Activated CD4-positive, alpha-beta T cell treated with anti-CD3 and anti-CD28 coated beads, Interleukin-2, amount 50 U/mL, for 16 hours (primary cell): ENCODE results near the gene SURF1.

Experiments used
- DNase-seq: peaks from one replicate; pipeline ENCODE4 v3.0.0-alpha.2; 2020

Gene SURF1

GRCh38 chr9:133360400-133361393 lies 4.4 kb upstream of the SURF1 start:
- DNase-seq, result no peak

GRCh38 chr9:133359399-133360175 lies 3.3 kb upstream of the SURF1 start:
- DNase-seq, result no peak

GRCh38 chr9:133357656-133358055 lies 1.4 kb upstream of the SURF1 start:
- no peak for DNase-seq

- DNase-seq, result no peak
Measured at GRCh38 chr9:133355881-133356357, 368 bp downstream of the SURF1 start.

GRCh38 chr9:133354766-133355165 lies 1.5 kb downstream of the SURF1 start:
- no peak for DNase-seq

- DNase-seq, result no peak
Measured at GRCh38 chr9:133353548-133353947, 2.7 kb downstream of the SURF1 start.

GRCh38 chr9:133352635-133353340 lies 3.5 kb downstream of the SURF1 start:
- DNase-seq, result no peak

GRCh38 chr9:133351908-133352634 lies 4.2 kb downstream of the SURF1 start:
- DNase-seq, result peak; percentile 67

- no peak for DNase-seq
Measured at GRCh38 chr9:133351526-133351907, 4.8 kb downstream of the SURF1 start.

GRCh38 chr9:133349965-133350616 lies 6.2 kb downstream of the SURF1 start:
- peak; percentile 49 for DNase-seq

GRCh38 chr9:133348718-133349573 lies 7.3 kb downstream of the SURF1 start:
- DNase-seq, result no peak

GRCh38 chr9:133347985-133348717 lies 8.1 kb downstream of the SURF1 start, which contains the start of the genes MED22 and RPL7A:
Gene MED22 (minus strand): TSS chr9:133348131. CDS start chr9:133346662, 1,469 bp downstream.
Gene RPL7A (plus strand): TSS chr9:133348218. CDS start chr9:133348244, 26 bp downstream.
- peak; percentile 96 for DNase-seq

GRCh38 chr9:133347515-133347984 lies 8.7 kb downstream of the SURF1 start:
- peak; percentile 53 for DNase-seq

- no peak for DNase-seq
Measured at GRCh38 chr9:133346021-133346785, 10.1 kb downstream of the SURF1 start.

GRCh38 chr9:133345596-133345995 lies 10.7 kb downstream of the SURF1 start:
- no peak for DNase-seq

- DNase-seq, result no peak
Measured at GRCh38 chr9:133344979-133345378, 11.3 kb downstream of the SURF1 start.

- DNase-seq, result no peak
Measured at GRCh38 chr9:133344071-133344470, 12.2 kb downstream of the SURF1 start.

- DNase-seq, result no peak
Measured at GRCh38 chr9:133342570-133342969, 13.7 kb downstream of the SURF1 start.

- DNase-seq, result no peak
Measured at GRCh38 chr9:133342069-133342406, 14.2 kb downstream of the SURF1 start.
